GM06990 (cell line): ENCODE results near the gene MALRD1.

ENCODE experiments used
- DNase-seq: peaks from one replicate; pipeline ENCODE4 v3.0.0-alpha.2; 2011; ENCODE audit not compliant: insufficient read length; ENCODE audit errors: extremely low read depth
- H3K27me3 ChIP-seq: replicated peaks from 2 replicates; pipeline ENCODE4 v1.6.0; 2011; ENCODE audit warnings: low read length; ENCODE audit not compliant: control insufficient read depth, insufficient read depth
- H3K36me3 ChIP-seq: 2 replicates; pipeline ENCODE4 v1.5.1; 2011; ENCODE audit warnings: low read length; ENCODE audit not compliant: control insufficient read depth, insufficient read depth
- H3K4me3 ChIP-seq: replicated peaks from 2 replicates; pipeline ENCODE4 v1.5.1; 2011; ENCODE audit warnings: low read depth, mild to moderate bottlenecking, control low read depth, low read length
- CTCF ChIP-seq: IDR thresholded peaks from 2 replicates; pipeline ENCODE4 v1.5.1; 2011; ENCODE audit warnings: low read length, control low read depth, mild to moderate bottlenecking, inconsistent platforms; ENCODE audit not compliant: insufficient read depth, poor library complexity, severe bottlenecking

MALRD1 gene

DNA sequence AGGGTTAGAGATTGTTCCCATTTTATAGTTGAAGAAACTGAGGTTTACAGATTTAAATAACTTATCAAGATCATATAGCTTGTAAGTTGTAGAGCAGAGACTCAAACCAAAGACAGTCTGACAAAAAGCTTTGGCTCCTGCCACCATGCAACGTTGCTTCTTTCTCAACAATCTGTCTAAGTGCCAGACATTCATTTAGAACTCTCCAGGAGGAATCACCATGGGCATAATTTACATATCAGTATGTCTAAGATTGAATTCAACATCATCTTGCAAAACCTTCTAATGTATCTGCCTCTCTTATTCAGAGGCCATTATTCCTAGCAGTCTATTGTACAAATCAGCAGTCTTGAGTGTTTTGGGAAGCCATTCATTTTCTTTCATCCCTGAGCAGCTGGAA is 604.1 kb downstream of the MALRD1 start:
- H3K36me3 ChIP-seq: no peaks in the 10 kb centered on the region
- H3K4me3 ChIP-seq: no peak overlapping the region
- DNase-seq: no peak
- H3K27me3 ChIP-seq: no peaks in the 10 kb centered on the region
- no peak for TF ChIP-seq CTCF

DNA sequence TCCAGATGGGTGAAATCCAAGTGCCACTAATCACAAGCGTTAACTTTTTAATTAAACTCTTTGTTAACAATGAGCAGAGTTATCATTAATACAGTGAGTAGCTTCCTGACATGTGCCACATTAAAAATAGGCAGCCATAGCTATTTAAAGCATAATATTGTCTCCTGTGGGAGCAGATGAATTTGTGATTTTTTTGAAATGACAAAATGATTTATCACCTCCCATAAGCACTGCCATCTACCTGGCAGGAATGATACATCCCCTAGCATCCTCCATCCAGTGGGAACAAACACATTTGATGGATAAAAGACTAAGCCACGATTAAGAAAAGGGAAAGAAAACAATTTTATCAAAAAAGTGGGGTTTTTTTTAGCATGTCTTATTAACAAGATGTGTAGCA is 605.3 kb downstream of the MALRD1 start:
- Histone ChIP-seq H3K36me3 (no peaks in the 10 kb centered on the region), H3K4me3 (no peak overlapping the region), H3K27me3 (no peaks in the 10 kb centered on the region)
- no peak for TF ChIP-seq CTCF
- no peak for DNase-seq

GRCh38 chr10:19654576-19654975 is 606.0 kb downstream of the MALRD1 start:
- no peaks in the 10 kb centered on the region for H3K36me3 ChIP-seq
- DNase-seq: no peak
- H3K27me3 ChIP-seq: no peaks in the 10 kb centered on the region
- TF ChIP-seq CTCF: no peak
- no peak overlapping the region for H3K4me3 ChIP-seq

GRCh38 chr10:19656420-19657042 is 607.9 kb downstream of the MALRD1 start:
- H3K4me3 ChIP-seq: no peak overlapping the region
- TF ChIP-seq CTCF: no peak
- no peaks in the 10 kb centered on the region for H3K27me3 ChIP-seq
- no peak for DNase-seq
- H3K36me3 ChIP-seq: no peaks in the 10 kb centered on the region

- H3K27me3 ChIP-seq: no peaks in the 10 kb centered on the region
- H3K4me3 ChIP-seq: no peak overlapping the region
- no peak for DNase-seq
- H3K36me3 ChIP-seq: no peaks in the 10 kb centered on the region
- no peak for TF ChIP-seq CTCF
These were observed 609.5 kb downstream of the MALRD1 start for GRCh38 chr10:19658131-19658530.

GRCh38 chr10:19658622-19659233 is 610.1 kb downstream of the MALRD1 start:
- H3K36me3 ChIP-seq: no peaks in the 10 kb centered on the region
- DNase-seq: no peak
- no peaks in the 10 kb centered on the region for H3K27me3 ChIP-seq
- no peak overlapping the region for H3K4me3 ChIP-seq
- no peak for TF ChIP-seq CTCF
